IMR-90 (cell line): ENCODE results near the gene HRAS. TPM values are rescaled to one million over a fixed set of nuclear protein-coding genes. Genes with fewer than 3 reads are reported as not detected.

Experiments
- ATAC-seq: fragments of 200-7000 bp; cut with Tn5 transposase; 2 replicates; pipeline ENCODE4 v1.9.1; 2020; ENCODE audit warnings: low read depth, mild to moderate bottlenecking, moderate library complexity
- BruUV-seq: library from RNA; stranded (reverse); fragments of 400-500 nt; replicated peaks from 2 replicates; lab custom pipeline; 2021; lab: Mats Ljungman, UMichigan
- CTCF ChIA-PET: fragments of 300-600 bp; formaldehyde crosslinking; extraction: SDS; loops from one replicate; lab custom pipeline; 2021; ENCODE audit warnings: antibody characterized with exemption; lab: Yijun Ruan, JAX
- POLR2A ChIA-PET: fragments of 300-600 bp; sonication (Branson Sonifier 250); formaldehyde crosslinking; loops from one replicate; lab custom pipeline; 2022; ENCODE audit warnings: antibody characterized with exemption; ENCODE audit not compliant: unreplicated experiment; lab: Charles Lee
- DNase-seq: peaks from one replicate; pipeline ENCODE4 v3.0.0; 2013
- H2AFZ ChIP-seq: replicated peaks from 2 replicates; pipeline ENCODE3; 2013; ENCODE audit warnings: low read length, mild to moderate bottlenecking; ENCODE audit not compliant: poor library complexity
- H2AK5ac ChIP-seq: 2 replicates; pipeline ENCODE4 v1.6.1; 2013; ENCODE audit warnings: low read depth, low read length, inconsistent platforms
- H2AK9ac ChIP-seq: replicated peaks from 2 replicates; pipeline ENCODE3; 2013; ENCODE audit warnings: mild to moderate bottlenecking, low read depth, low read length, moderate library complexity; ENCODE audit not compliant: poor library complexity
- H2BK120ac ChIP-seq: 2 replicates; pipeline ENCODE4 v1.6.1; 2013; ENCODE audit warnings: low read depth, low read length, inconsistent platforms
- H2BK15ac ChIP-seq: 3 replicates; pipeline ENCODE4 v1.6.1; 2013; ENCODE audit warnings: low read depth, low read length, inconsistent platforms
- H2BK20ac ChIP-seq: 2 replicates; pipeline ENCODE4 v1.6.1; 2013; ENCODE audit warnings: low read depth, mild to moderate bottlenecking, inconsistent platforms, low read length, moderate library complexity
- H2BK5ac ChIP-seq: 2 replicates; pipeline ENCODE4 v1.6.1; 2013; ENCODE audit warnings: mild to moderate bottlenecking, low read depth, low read length, inconsistent platforms; ENCODE audit not compliant: poor library complexity, severe bottlenecking
- H3K14ac ChIP-seq: replicated peaks from 2 replicates; pipeline ENCODE4 v1.6.1; 2013; ENCODE audit warnings: low read depth, low read length, inconsistent platforms
- H3K18ac ChIP-seq: 2 replicates; pipeline ENCODE4 v1.6.1; 2013; ENCODE audit warnings: low read depth, low read length, control low read depth
- H3K23ac ChIP-seq: 2 replicates; pipeline ENCODE4 v1.6.1; 2013; ENCODE audit warnings: low read depth, low read length, inconsistent platforms
- H3K27ac ChIP-seq: 2 replicates; pipeline ENCODE4 v1.5.1; 2013; ENCODE audit warnings: mild to moderate bottlenecking, control low read depth, low read length; ENCODE audit not compliant: insufficient read depth
- H3K27me3 ChIP-seq: 2 replicates; pipeline ENCODE4 v1.6.1; 2013; ENCODE audit warnings: low read length; ENCODE audit not compliant: control insufficient read depth, insufficient read depth
- H3K36me3 ChIP-seq: 2 replicates; pipeline ENCODE4 v1.6.1; 2013; ENCODE audit warnings: low read length, mixed read lengths; ENCODE audit not compliant: control insufficient read depth, insufficient read depth
- H3K4ac ChIP-seq: 2 replicates; pipeline ENCODE4 v1.6.1; 2013; ENCODE audit warnings: low read depth, low read length, inconsistent platforms
- H3K4me1 ChIP-seq: 2 replicates; pipeline ENCODE4 v1.6.1; 2013; ENCODE audit warnings: low read length, mixed read lengths; ENCODE audit not compliant: control insufficient read depth, insufficient read depth
- H3K4me2 ChIP-seq: 2 replicates; pipeline ENCODE4 v1.6.1; 2013; ENCODE audit warnings: low read depth, mild to moderate bottlenecking, control low read depth, low read length, moderate library complexity
- H3K4me3 ChIP-seq: 2 replicates; pipeline ENCODE4 v1.5.1; 2013; ENCODE audit warnings: low read depth, mild to moderate bottlenecking, control low read depth, low read length, moderate library complexity; ENCODE audit not compliant: insufficient read depth
- H3K56ac ChIP-seq: 2 replicates; pipeline ENCODE4 v1.6.1; 2013; ENCODE audit warnings: low read length, inconsistent platforms; ENCODE audit not compliant: insufficient read depth; ENCODE audit errors: extremely low read depth
- H3K79me1 ChIP-seq, 2 experiments: 2 replicates each; pipeline ENCODE4 v1.6.1; 2013; ENCODE audit warnings: low read length in 2 of 2, inconsistent platforms in 1 of 2, low read depth in 1 of 2
- H3K9ac ChIP-seq: 2 replicates; pipeline ENCODE4 v1.6.1; 2013; ENCODE audit warnings: low read depth, low read length, control low read depth
- H3K9me1 ChIP-seq: 2 replicates; pipeline ENCODE4 v1.6.1; 2013; ENCODE audit warnings: low read length, inconsistent platforms; ENCODE audit not compliant: insufficient read depth
- H3K9me3 ChIP-seq: 2 replicates; pipeline ENCODE4 v1.6.1; 2013; ENCODE audit warnings: low read length; ENCODE audit not compliant: control insufficient read depth, insufficient read depth
- H4K20me1 ChIP-seq: 2 replicates; pipeline ENCODE4 v1.6.1; 2013; ENCODE audit warnings: low read length, inconsistent platforms; ENCODE audit not compliant: insufficient read depth
- H4K5ac ChIP-seq: 2 replicates; pipeline ENCODE4 v1.6.1; 2013; ENCODE audit warnings: mild to moderate bottlenecking, low read depth, low read length, control low read depth
- H4K8ac ChIP-seq, 2 experiments: 2 replicates each; pipeline ENCODE4 v1.6.1; 2013; ENCODE audit warnings: low read depth in 2 of 2, low read length in 2 of 2, control low read depth in 1 of 2, inconsistent platforms in 1 of 2
- H4K91ac ChIP-seq: 2 replicates; pipeline ENCODE4 v1.6.1; 2013; ENCODE audit warnings: low read depth, low read length, inconsistent platforms; ENCODE audit not compliant: insufficient read depth
- BHLHE40 ChIP-seq: fragments of 150-350 bp; IDR thresholded peaks from 2 replicates; pipeline ENCODE4 v1.6.1; 2016; ENCODE audit warnings: mild to moderate bottlenecking, low read depth, low read length
- FOS ChIP-seq: fragments of 150-350 bp; IDR thresholded peaks from 2 replicates; pipeline ENCODE4 v1.6.1; 2016; ENCODE audit warnings: low read depth, low read length
- MAFK ChIP-seq: IDR thresholded peaks from 2 replicates; pipeline ENCODE4 v1.6.1; 2012; ENCODE audit warnings: low read depth, low read length, improper control_type of control experiment
- MAZ ChIP-seq: IDR thresholded peaks from 2 replicates; pipeline ENCODE4 v1.6.1; 2012; ENCODE audit warnings: low read depth, mild to moderate bottlenecking, low read length, improper control_type of control experiment, moderate library complexity, borderline replicate concordance
- MXI1 ChIP-seq: IDR thresholded peaks from 2 replicates; pipeline ENCODE4 v1.6.1; 2012; ENCODE audit warnings: low read depth, mild to moderate bottlenecking, low read length, moderate library complexity, borderline replicate concordance
- NFE2L2 ChIP-seq: fragments of 150-350 bp; IDR thresholded peaks from 2 replicates; pipeline ENCODE4 v1.6.1; 2016; ENCODE audit warnings: low read depth, mild to moderate bottlenecking, low read length
- RAD21 ChIP-seq: IDR thresholded peaks from 2 replicates; pipeline ENCODE4 v1.6.1; 2012; ENCODE audit warnings: low read length, improper control_type of control experiment
- USF2 ChIP-seq: fragments of 150-350 bp; IDR thresholded peaks from 2 replicates; pipeline ENCODE4 v1.6.1; 2017; ENCODE audit warnings: mild to moderate bottlenecking, antibody characterized with exemption, low read length, low read depth
- WGBS, 2 experiments: methylation state at CpG; one replicate each; pipeline versions ENCODE4 v1.1.5 to v1.1.7; 2013; ENCODE audit warnings: missing lambda C conversion rate in 2 of 2; ENCODE audit not compliant: insufficient read length in 1 of 2; ENCODE audit errors: extremely low coverage in 2 of 2; 5-methylcytosine and 5-hydroxymethylcytosine counted together
- dilution Hi-C: fragments of 300-500 bp; cut with HindIII; formaldehyde crosslinking; loops from one replicate; pipeline ENCODE4 v1.14.3; 2018; ENCODE audit warnings: low sequenced_read_pairs; ENCODE audit not compliant: unreplicated experiment
- in situ Hi-C: fragments of 300-500 bp; cut with MboI; formaldehyde crosslinking; loops from 3 replicates; pipeline ENCODE4 v1.14.3; 2019; ENCODE audit warnings: low sequenced_read_pairs, inconsistent platforms, mixed read lengths
- intact Hi-C: fragments of 100-400 bp; cut with micrococcal nuclease; formaldehyde crosslinking; loops from 2 replicates; pipeline ENCODE4 v1.10.0; 2022
- polyA plus RNA-seq, 3 experiments: library from polyadenylated mRNA; depleted of rRNA; stranded (reverse); fragments of >200 nt; gene quantifications; 2 replicates each; pipeline ENCODE4 v1.2.3, GENCODE V29; 2012; ENCODE audit warnings: low replicate concordance in 1 of 3
- total RNA-seq: library from RNA; depleted of rRNA; stranded (reverse); fragments of >200 nt; gene quantifications from 2 replicates; pipeline ENCODE4 v1.2.3, GENCODE V29; 2012
- TF ChIP-seq, protein P1 (sequence below): conservative IDR thresholded peaks from 2 replicates; pipeline ENCODE4 v1.5.1; 2012; ENCODE audit warnings: mild to moderate bottlenecking, low read depth, low read length, improper control_type of control experiment
- TF ChIP-seq, protein P2 (sequence below): fragments of 150-350 bp; IDR thresholded peaks from 2 replicates; pipeline ENCODE4 v1.6.1; 2016; ENCODE audit warnings: low read depth, mild to moderate bottlenecking, low read length, moderate library complexity, borderline replicate concordance

The HRAS gene
- total and polyA plus RNA-seq, 2 of the 4 experiments (the other 2 are of a cell fraction), result 108 to 123 TPM

- POLR2A ChIA-PET, result no interaction called here
- no peak for ATAC-seq
- Histone ChIP-seq H4K91ac (no peak overlapping the region), H2AK5ac (no peak overlapping the region), H3K79me1 (peaks cover 30 to 48% of the 10 kb centered on the region in 2 experiments; a peak in 3 of 4 replicates), H3K9me1 (peaks cover 5% of the 10 kb centered on the region; the same call in 1 of the 2 replicates), H3K27ac (no peak overlapping the region), H3K18ac (no peak overlapping the region), H2AFZ (peak overlapping the region; percentile 44), H2BK5ac (peak overlapping the region; percentile 11), H2BK120ac (no peak overlapping the region), H3K14ac (no peak overlapping the region), H4K5ac (no peak overlapping the region), H3K9me3 (no peaks in the 10 kb centered on the region), H3K4me3 (no peak overlapping the region), H2AK9ac (peak overlapping the region; percentile 23), H3K4ac (no peak overlapping the region), H3K56ac (no peak overlapping the region), H3K9ac (no peak overlapping the region), H4K8ac (no peak overlapping the region), H3K27me3 (no peaks in the 10 kb centered on the region), H3K4me2 (peak overlapping the region; percentile 12; the same call in 1 of the 2 replicates), H3K23ac (no peak overlapping the region), H2BK20ac (no peak overlapping the region), H2BK15ac (no peak overlapping the region), H3K4me1 (peaks cover 22% of the 10 kb centered on the region), H3K36me3 (peaks cover 14% of the 10 kb centered on the region), H4K20me1 (peaks cover 29% of the 10 kb centered on the region)
- intact Hi-C loops, result no loop called here
- no CpG with 5 or more reads among the region's 12 CpGs for WGBS, 2 experiments
- in situ Hi-C loops, result no loop called here
- CTCF ChIA-PET, result interaction anchor here (1.0 kb wide), 1 partner anchor 11 kb away, joined by 3 read pairs; no protein-coding TSS in a partner anchor
- BruUV-seq, result no TSS peak
- dilution Hi-C loops, result no loop called here
- TF ChIP-seq FOS (no peak), MAFK (no peak), RAD21 (no peak), NFE2L2 (no peak), BHLHE40 (no peak), USF2 (no peak), MXI1 (no peak), MAZ (no peak)
- TF ChIP-seq, protein P1, sequence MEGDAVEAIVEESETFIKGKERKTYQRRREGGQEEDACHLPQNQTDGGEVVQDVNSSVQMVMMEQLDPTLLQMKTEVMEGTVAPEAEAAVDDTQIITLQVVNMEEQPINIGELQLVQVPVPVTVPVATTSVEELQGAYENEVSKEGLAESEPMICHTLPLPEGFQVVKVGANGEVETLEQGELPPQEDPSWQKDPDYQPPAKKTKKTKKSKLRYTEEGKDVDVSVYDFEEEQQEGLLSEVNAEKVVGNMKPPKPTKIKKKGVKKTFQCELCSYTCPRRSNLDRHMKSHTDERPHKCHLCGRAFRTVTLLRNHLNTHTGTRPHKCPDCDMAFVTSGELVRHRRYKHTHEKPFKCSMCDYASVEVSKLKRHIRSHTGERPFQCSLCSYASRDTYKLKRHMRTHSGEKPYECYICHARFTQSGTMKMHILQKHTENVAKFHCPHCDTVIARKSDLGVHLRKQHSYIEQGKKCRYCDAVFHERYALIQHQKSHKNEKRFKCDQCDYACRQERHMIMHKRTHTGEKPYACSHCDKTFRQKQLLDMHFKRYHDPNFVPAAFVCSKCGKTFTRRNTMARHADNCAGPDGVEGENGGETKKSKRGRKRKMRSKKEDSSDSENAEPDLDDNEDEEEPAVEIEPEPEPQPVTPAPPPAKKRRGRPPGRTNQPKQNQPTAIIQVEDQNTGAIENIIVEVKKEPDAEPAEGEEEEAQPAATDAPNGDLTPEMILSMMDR, result no peak
- TF ChIP-seq, protein P2, sequence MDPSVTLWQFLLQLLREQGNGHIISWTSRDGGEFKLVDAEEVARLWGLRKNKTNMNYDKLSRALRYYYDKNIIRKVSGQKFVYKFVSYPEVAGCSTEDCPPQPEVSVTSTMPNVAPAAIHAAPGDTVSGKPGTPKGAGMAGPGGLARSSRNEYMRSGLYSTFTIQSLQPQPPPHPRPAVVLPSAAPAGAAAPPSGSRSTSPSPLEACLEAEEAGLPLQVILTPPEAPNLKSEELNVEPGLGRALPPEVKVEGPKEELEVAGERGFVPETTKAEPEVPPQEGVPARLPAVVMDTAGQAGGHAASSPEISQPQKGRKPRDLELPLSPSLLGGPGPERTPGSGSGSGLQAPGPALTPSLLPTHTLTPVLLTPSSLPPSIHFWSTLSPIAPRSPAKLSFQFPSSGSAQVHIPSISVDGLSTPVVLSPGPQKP, result no peak
- no peak for DNase-seq
Measured at GRCh38 chr11:565921-566509, 30.6 kb upstream of the HRAS start.
